AG09319 (cell line): ENCODE results near the gene NCAPD3.

Experiments used
- DNase-seq: peaks from one replicate; pipeline ENCODE4 v3.0.0-alpha.2; 2010; ENCODE audit warnings: low read depth; ENCODE audit errors: extremely low read depth
- CTCF ChIP-seq: IDR thresholded peaks from 2 replicates; pipeline ENCODE4 v1.5.1; 2011; ENCODE audit warnings: low read depth, mild to moderate bottlenecking, inconsistent platforms, low read length, moderate library complexity

NCAPD3 gene

GRCh38 chr11:134155456-134155855 lies 68.3 kb downstream of the NCAPD3 start:
- TF ChIP-seq CTCF = no peak
- DNase-seq = no peak

- no peak for DNase-seq
- TF ChIP-seq CTCF = no peak
Measured at GRCh38 chr11:134154441-134154840, 69.3 kb downstream of the NCAPD3 start.

DNA sequence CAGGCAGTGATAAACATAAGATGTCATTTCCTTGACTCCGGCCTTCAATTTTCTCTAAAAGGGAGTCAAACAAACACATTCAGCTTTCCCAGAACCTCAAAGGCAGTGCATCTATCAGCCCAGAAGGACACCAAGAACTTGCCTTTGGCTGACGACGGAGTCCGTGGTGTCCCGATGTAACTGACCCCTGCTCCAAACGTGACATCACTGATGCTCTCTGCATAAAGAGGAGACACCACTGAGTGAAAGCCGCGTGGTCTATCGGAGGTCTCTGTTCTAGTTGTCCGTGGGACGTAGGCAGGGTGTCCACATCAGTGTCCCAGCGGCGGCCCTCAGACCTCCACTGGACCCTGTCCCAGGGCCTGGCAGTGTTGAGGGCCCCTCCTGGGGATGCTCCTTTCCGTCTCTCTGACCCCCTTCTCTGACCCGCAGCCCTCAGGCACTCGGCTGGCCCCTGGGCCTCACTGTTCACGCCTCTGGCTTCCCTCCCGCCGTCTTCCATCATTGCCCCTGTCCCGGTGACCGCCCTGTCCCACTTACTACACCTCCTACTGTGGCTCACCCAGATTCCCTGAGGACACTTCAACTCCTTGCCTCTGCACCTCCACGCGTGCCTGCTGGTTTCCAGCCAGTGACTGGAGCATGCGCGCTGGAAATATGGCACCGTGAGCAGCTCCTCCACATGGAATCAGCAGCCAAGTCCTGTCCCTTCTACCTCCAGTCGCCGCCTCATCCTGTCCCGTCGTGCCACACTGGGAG lies 70.4 kb downstream of the NCAPD3 start:
- DNase-seq = no peak
- TF ChIP-seq CTCF = no peak

DNA sequence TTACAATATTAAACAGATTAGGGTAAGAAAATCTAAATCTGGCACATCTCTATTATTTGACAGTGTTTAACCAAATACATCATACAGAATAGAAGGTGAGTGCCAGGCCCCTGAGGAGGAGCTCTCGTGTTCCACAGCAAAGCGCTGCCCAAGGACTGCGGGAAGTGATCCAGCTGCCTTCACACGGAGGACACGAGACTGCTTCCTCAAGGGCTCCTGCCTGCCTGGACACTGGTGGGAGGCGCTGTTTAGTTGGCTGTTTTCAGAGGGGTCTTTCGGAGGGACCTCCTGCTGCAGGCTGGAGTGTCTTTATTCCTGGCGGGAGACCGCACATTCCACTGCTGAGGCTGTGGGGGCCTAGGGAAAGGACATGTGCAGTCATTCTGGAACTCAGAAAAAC lies 71.1 kb downstream of the NCAPD3 start:
- DNase-seq = no peak
- no peak for TF ChIP-seq CTCF

GRCh38 chr11:134151083-134151747 lies 72.6 kb downstream of the NCAPD3 start:
- no peak for DNase-seq
- TF ChIP-seq CTCF = no peak

GRCh38 chr11:134150195-134150903 lies 73.4 kb downstream of the NCAPD3 start:
- no peak for TF ChIP-seq CTCF
- DNase-seq = no peak

GRCh38 chr11:134149371-134149770 lies 74.4 kb downstream of the NCAPD3 start:
- TF ChIP-seq CTCF = no peak
- DNase-seq = no peak
